NOMO-1 treated with dmso at 0.1 percent for 144 hours (cell line): Measurements from ENCODE around the gene CAMK2N2.

ENCODE experiments used
- DNase-seq: peaks from one replicate; lab custom pipeline; 2025; ENCODE audit not compliant: unreplicated experiment; lab: John Stamatoyannopoulos, UW

CAMK2N2 gene

GRCh38 chr3:184223946-184224345 lies 37.4 kb downstream of the CAMK2N2 start:
- DNase-seq, result no peak

- DNase-seq, result no peak
These were observed 38.8 kb downstream of the CAMK2N2 start for GRCh38 chr3:184222521-184222920.

GRCh38 chr3:184218814-184219213 lies 42.5 kb downstream of the CAMK2N2 start:
- DNase-seq, result no peak

- no peak for DNase-seq
These were observed 49.6 kb downstream of the CAMK2N2 start for GRCh38 chr3:184211718-184212117.

GRCh38 chr3:184211297-184211696 lies 50.1 kb downstream of the CAMK2N2 start:
- no peak for DNase-seq
